Amygdala (tissue), 56 donors: ENCODE measurements around the gene REL.
A peak's percentile ranks its signal among the peaks of the same experiment; 100 is the strongest.
"Not testable (repeated sequence)": the region's sequence is repeated elsewhere in the genome, so short reads cannot be mapped to it uniquely, and the experiment has no call there.

Source experiments
- DNase-seq, 56 donors: peaks; one replicate each; lab custom pipeline; 2025; lab: John Stamatoyannopoulos, UW

Gene REL

GRCh38 chr2:60867007-60867406 is 14.4 kb upstream of the REL start:
- no peak for DNase-seq

- peak in 2 of 56 donors; percentile 7 to 9 for DNase-seq
Observed at GRCh38 chr2:60867848-60868247, 13.5 kb upstream of the REL start.

- DNase-seq = no peak
Observed at GRCh38 chr2:60868589-60869273, 12.6 kb upstream of the REL start.

GRCh38 chr2:60872510-60872928 is 8.9 kb upstream of the REL start:
- DNase-seq = no peak

GRCh38 chr2:60873381-60873780 is 8.0 kb upstream of the REL start:
- no peak for DNase-seq

GRCh38 chr2:60875520-60875919 is 5.9 kb upstream of the REL start:
- DNase-seq = no peak

GRCh38 chr2:60880643-60881046 is 729 bp upstream of the REL start:
- DNase-seq = peak in 1 of 56 donors; percentile 40

- peak in 3 of 56 donors; percentile 2 to 10 (median 7) for DNase-seq
Observed at GRCh38 chr2:60882971-60883753, 1.8 kb downstream of the REL start.

- no peak for DNase-seq
Observed at GRCh38 chr2:60883896-60884295, 2.5 kb downstream of the REL start.

GRCh38 chr2:60884800-60885199 is 3.4 kb downstream of the REL start:
- DNase-seq = no peak

- DNase-seq = no peak
Observed at GRCh38 chr2:60885683-60886082, 4.3 kb downstream of the REL start.

GRCh38 chr2:60886991-60887390 is 5.6 kb downstream of the REL start:
- DNase-seq = no peak

- DNase-seq = no peak
Observed at GRCh38 chr2:60888853-60889252, 7.5 kb downstream of the REL start.

- DNase-seq = not testable (repeated sequence)
Observed at GRCh38 chr2:60889581-60890392, 8.4 kb downstream of the REL start.

GRCh38 chr2:60890393-60890707 is 9.0 kb downstream of the REL start:
- DNase-seq = no peak

GRCh38 chr2:60891180-60891579 is 9.8 kb downstream of the REL start:
- DNase-seq = no peak

- no peak for DNase-seq
Observed at GRCh38 chr2:60898567-60898966, 17.2 kb downstream of the REL start.

GRCh38 chr2:60899230-60899891 is 18.0 kb downstream of the REL start:
- no peak for DNase-seq

- DNase-seq = no peak
Observed at GRCh38 chr2:60899892-60900249, 18.5 kb downstream of the REL start.

GRCh38 chr2:60901296-60901695 is 19.9 kb downstream of the REL start:
- not testable (repeated sequence) for DNase-seq

- DNase-seq = not testable (repeated sequence)
Observed at GRCh38 chr2:60905867-60906266, 24.5 kb downstream of the REL start.
